ENCODE data around the gene RAB32.

Gene RAB32

DNA sequence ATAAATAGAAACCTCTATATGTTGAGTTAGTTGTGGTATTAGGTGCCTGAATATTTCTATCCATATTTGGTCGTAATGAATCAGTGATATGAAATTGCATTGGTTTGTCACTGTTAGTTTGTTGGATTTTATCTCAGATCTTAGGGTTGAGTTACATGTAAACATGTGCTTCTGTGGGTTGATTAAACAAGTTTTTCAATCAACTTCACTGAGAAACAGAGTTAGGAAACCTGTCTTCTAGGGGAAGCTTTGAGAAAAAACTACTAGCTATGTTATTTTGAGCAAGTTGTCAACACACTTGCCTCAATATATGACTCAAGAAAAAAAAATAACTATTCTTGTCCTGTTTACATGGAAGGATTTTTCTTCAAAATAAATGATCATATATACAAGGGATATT is 40.3 kb downstream of the RAB32 start:
- no peak for DNase-seq

DNA sequence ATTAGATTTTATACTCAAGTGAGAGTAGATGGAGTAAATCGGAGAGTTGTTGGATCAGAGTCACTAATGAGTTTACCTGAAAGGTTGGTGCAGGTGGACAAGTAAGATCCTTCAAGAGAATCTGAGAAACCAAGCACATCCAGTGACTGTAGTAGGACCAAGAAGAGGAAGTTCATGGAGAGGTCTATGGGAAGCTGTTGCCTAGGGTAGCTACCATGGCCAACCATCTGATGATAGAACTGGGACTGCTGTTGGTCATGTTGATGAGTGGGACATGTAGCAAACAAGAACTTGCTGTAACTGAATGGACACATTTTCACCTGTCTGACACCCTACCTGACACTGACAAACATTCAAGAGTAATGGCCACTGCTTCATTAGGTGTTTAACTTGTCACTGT is 43.8 kb downstream of the RAB32 start:
- DNase-seq: no peak

DNA sequence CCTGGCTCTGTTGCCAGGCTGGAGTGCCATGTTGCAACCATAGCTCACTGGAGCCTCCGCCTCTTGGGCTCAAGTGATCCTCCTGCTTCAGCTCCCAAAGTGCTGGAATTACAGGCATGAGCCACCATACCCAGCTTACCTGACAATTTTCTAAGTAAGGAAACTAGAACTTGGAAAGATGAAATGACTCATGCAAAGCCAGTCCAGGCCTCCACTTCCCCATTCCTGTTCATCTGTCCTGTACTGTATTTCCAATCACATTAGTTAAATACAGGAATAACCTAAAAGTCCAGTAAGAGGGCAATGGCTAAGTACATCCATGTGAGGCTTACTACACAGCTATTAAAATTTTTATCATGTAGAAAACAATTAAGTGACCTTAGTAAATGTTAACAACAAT is 46.9 kb downstream of the RAB32 start:
- DNase-seq: no peak

DNA sequence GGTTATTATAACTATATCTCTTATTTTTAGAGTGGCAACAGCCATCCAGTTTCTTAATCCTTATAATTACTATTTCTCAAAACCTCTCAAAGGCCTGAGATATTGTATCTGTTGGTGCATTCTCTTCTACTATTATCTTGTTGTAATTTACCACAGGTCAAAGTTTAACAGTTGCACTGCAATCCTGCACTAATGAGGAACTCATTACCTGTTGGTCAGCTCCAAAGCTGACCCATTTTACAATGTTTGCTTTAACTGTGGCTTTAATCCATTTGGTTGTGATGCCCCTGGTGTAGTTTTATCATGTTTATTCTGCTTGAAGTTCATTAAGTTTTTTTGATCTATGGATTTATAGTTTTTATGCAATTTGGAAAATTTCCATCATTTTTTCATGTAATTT is 48.8 kb downstream of the RAB32 start:
- DNase-seq: no peak

DNA sequence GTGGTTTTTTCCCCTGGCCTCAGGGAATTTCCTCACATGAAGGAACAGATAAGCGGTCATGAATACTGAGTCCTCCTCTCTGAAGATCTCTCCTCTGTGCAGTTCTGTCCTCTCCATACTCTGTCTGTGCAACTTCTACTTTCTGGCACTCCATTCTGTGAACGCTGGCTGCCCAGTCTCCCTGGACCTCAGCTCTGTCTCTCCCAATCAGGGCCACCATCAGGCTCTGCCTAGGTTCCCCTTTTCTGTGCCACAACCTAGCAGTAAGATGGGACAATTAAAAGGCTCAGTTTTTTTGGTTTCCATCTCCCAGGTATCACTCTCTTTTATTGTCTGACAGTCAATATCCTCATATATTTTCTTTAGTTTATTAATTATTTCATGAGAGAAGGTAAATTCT is 50.4 kb downstream of the RAB32 start:
- DNase-seq: no peak

DNA sequence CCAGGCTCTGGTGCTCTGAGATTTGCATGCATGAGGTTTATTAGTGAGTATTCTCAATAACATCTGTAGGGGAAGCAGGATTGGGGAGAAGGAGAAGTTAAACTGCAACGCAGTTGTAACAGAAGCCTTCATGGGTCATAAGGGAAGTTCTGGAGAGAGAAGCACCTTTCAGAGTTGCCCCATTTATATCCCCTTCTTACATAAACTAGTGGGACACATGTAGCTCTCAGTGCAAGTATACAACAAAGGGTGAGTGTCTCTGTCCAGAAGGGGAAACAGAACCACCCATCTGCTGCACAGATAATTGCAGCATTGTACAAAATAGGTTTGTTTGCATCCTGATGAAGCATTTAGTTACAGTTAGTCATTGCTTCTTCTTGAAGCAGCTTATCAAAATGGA is 50.9 kb downstream of the RAB32 start:
- DNase-seq: no peak

DNA sequence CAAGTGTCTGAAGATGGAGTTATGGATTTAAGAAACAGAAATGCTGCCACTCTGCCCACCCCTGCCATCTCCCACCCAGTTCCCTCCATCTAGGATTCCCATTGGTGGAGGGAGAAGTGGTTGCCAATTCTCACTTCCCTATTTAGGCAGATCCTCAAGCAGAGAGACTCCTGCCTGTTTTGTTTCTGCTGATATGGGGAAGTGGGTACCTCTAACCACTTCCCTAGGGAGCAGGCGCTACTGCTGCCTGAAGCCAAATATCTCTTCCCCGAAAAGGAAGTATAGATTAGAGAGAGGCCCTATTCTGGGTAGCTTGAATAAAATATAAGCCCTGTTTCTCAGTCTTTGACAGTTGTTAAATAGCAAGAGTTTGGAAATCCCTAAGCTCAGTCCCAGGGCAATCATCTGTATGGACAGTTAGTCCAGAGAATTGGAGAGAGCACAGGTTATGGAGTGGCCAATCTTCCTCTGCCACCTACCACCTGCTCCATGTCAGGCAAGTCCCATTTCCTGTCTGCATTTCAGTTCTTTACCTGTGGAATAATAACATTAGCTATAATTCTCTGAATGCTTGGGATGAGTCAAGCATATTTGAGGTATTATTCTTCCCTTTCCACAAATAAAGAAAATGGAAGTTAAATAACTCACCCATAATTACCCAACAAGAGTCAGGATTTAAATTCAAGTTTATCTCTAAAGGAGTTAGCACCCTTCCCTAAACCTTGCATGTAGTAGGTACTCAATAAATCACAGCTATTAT is 52.5 kb downstream of the RAB32 start:
- DNase-seq: no peak

DNA sequence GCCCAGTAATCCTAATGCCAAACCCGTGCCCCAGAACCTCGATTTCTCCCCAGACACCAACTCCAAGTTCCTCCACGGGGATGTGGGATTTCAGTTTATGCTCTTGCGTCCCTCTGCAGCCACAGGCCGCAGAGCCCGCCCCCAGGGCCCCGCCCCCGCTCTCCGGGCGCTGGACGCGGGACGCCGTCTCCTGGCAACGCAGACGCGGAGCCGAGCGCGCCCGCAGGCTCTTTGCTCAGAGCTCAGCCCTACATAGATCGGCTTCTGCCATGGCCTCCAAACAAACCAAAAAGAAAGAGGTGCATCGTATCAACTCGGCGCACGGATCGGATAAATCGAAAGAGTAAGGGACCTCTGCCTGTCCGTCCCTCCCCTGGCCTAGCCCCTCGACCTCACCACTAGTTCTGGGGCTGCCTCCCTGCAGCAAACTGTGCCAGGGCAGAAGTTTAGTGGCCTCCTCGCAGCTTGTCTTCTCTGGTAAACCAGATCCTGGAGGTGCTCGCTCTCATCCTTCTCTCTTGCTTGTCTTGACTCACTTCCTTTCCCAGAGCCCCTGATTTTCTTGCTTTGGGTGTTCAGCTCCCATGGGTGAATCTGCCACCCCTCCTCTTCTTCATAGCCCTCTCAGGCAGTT is 55.3 kb downstream of the RAB32 start, which contains the start of gene ADGB:
Gene ADGB, plus strand, starts transcription at position 201 of the 634 bp plus-strand sequence. Its CDS starts 69 bp downstream, at position 270.
- peak in 1 of 5 experiments; percentile 5 for DNase-seq

DNA sequence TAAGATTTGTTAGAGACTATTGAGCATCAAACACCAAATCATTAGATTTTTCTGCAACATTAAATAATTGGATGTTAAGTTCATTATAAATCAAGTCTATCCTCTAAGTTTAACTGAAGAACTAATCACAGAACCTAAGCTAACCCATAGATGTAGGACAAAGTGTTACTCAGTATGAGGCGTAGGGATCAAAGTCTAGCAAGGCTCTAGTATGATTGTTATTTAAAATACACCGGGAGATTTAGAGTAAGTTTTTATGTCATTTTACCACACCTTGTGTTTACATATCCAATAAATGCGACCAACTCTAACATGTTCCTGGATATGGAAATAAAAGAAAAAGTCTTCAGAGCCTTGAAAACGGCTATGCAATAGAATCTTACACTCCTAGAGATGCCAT is 57.7 kb downstream of the RAB32 start:
- DNase-seq: no peak

DNA sequence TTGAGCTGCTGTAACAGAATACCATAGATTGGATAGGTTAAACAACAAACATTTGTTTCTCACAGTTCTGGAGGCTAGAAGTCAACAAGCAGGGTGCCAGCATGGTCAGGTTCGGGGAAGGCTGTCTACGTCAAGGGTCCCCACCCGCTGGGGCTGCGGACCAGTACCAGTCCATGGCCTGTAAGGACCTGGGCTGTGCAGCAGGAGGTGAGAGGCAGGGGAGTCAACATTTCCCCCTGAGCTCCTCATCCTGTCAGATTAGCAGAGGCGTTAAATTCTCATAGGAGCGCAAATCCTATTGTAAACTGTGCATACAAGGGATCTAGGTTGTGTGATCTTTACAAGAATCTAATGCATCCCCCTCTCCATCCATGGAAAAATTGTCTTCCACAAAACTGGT is 58.9 kb downstream of the RAB32 start:
- no peak for DNase-seq
